Nucleus accumbens (tissue), 56 donors: Measurements from ENCODE around the gene GTF2E1.
A peak's percentile ranks its signal among the peaks of the same experiment; 100 is the strongest.
"Not testable (repeated sequence)": the region's sequence is repeated elsewhere in the genome, so short reads cannot be mapped to it uniquely, and the experiment has no call there.

Experiments used
- DNase-seq, 56 donors: peaks; one replicate each; lab custom pipeline; 2025; lab: John Stamatoyannopoulos, UW

GTF2E1 gene

GRCh38 chr3:120752865-120753264 is 10.3 kb downstream of the GTF2E1 start:
- DNase-seq = no peak

GRCh38 chr3:120753810-120754209 is 11.3 kb downstream of the GTF2E1 start:
- no peak for DNase-seq

GRCh38 chr3:120756061-120756460 is 13.5 kb downstream of the GTF2E1 start:
- no peak for DNase-seq

GRCh38 chr3:120758551-120758950 is 16.0 kb downstream of the GTF2E1 start:
- not testable (repeated sequence) for DNase-seq

- no peak for DNase-seq
These were observed 20.1 kb downstream of the GTF2E1 start for GRCh38 chr3:120762615-120763014.

GRCh38 chr3:120763601-120764000 is 21.1 kb downstream of the GTF2E1 start:
- no peak for DNase-seq

- DNase-seq = no peak
These were observed 21.7 kb downstream of the GTF2E1 start for GRCh38 chr3:120764206-120764605.

- no peak for DNase-seq
These were observed 23.4 kb downstream of the GTF2E1 start for GRCh38 chr3:120765830-120766493.

- no peak for DNase-seq
These were observed 24.0 kb downstream of the GTF2E1 start for GRCh38 chr3:120766576-120766975.

GRCh38 chr3:120767106-120767505 is 24.6 kb downstream of the GTF2E1 start:
- DNase-seq = no peak

GRCh38 chr3:120769436-120769835 is 26.9 kb downstream of the GTF2E1 start:
- DNase-seq = no peak

GRCh38 chr3:120770891-120771290 is 28.3 kb downstream of the GTF2E1 start:
- no peak for DNase-seq

GRCh38 chr3:120772081-120772480 is 29.5 kb downstream of the GTF2E1 start:
- DNase-seq = no peak

- DNase-seq = no peak
These were observed 31.4 kb downstream of the GTF2E1 start for GRCh38 chr3:120773932-120774331.

- DNase-seq = no peak
These were observed 32.9 kb downstream of the GTF2E1 start for GRCh38 chr3:120775411-120775810.

GRCh38 chr3:120778776-120779175 is 36.2 kb downstream of the GTF2E1 start:
- no peak for DNase-seq

GRCh38 chr3:120780977-120781376 is 38.4 kb downstream of the GTF2E1 start:
- DNase-seq = no peak

GRCh38 chr3:120785832-120786231 is 43.3 kb downstream of the GTF2E1 start:
- not testable (repeated sequence) for DNase-seq

GRCh38 chr3:120791010-120791409 is 48.5 kb downstream of the GTF2E1 start:
- no peak for DNase-seq

- no peak for DNase-seq
These were observed 49.4 kb downstream of the GTF2E1 start for GRCh38 chr3:120791913-120792312.

- DNase-seq = no peak
These were observed 51.1 kb downstream of the GTF2E1 start for GRCh38 chr3:120793601-120794000.

GRCh38 chr3:120795017-120795648 is 52.6 kb downstream of the GTF2E1 start:
- DNase-seq = peak in 49 of 56 donors; percentile 0 to 88 (median 42)
